ENCODE measurements around the gene UNC5C.

UNC5C gene

GRCh38 chr4:95319169-95319568, 229.6 kb downstream of the UNC5C start:
- no peak overlapping the region for H3K4me3 ChIP-seq (ENCODE audit: low read depth in 1 of 5, low read length in 5 of 5)
- no peak overlapping the region for H3K27ac ChIP-seq (ENCODE audit: low read depth, low read length)
- no peaks in the 10 kb centered on the region for H3K27me3 ChIP-seq (ENCODE audit: control insufficient read depth in 5 of 5, insufficient read depth in 4 of 5, low read length in 5 of 5)
- H3K9me3 ChIP-seq (ENCODE audit: control insufficient read depth in 5 of 5, low read length in 5 of 5), result no peaks in the 10 kb centered on the region
- no peak overlapping the region for H3K9ac ChIP-seq (ENCODE audit: low read length in 5 of 5)
- H3K4me1 ChIP-seq (ENCODE audit: control insufficient read depth in 5 of 5, insufficient read depth in 5 of 5, low read length in 5 of 5), result no peaks in the 10 kb centered on the region
- no peaks in the 10 kb centered on the region for H3K36me3 ChIP-seq (ENCODE audit: control insufficient read depth in 5 of 5, insufficient read depth in 5 of 5, low read length in 5 of 5)

DNA sequence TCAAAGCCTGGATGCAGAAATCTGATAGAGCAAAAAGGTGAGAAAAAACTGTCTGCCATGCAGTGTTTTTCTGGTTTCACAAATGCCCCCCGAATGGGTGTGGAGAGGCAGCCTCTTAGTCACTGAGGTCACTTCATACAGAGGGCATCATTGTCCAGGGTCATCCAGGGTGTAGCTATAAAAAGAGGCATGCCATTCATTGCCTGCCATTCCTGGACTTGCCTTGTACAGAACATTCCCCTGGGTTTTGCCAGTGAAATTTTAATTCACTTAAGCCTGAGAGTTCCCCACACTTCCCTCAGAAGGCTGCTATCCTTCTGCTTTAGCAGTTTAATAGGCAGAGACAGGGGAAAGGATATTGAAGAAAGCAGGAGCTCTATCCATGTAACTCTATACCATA, 230.3 kb downstream of the UNC5C start:
- H3K36me3 ChIP-seq (ENCODE audit: control insufficient read depth in 5 of 5, insufficient read depth in 5 of 5, low read length in 5 of 5), result no peaks in the 10 kb centered on the region
- H3K4me1 ChIP-seq (ENCODE audit: control insufficient read depth in 5 of 5, insufficient read depth in 5 of 5, low read length in 5 of 5), result no peaks in the 10 kb centered on the region
- H3K27me3 ChIP-seq (ENCODE audit: control insufficient read depth in 5 of 5, insufficient read depth in 4 of 5, low read length in 5 of 5), result no peaks in the 10 kb centered on the region
- no peak overlapping the region for H3K4me3 ChIP-seq (ENCODE audit: low read depth in 1 of 5, low read length in 5 of 5)
- no peak overlapping the region for H3K9ac ChIP-seq (ENCODE audit: low read length in 5 of 5)
- H3K9me3 ChIP-seq (ENCODE audit: control insufficient read depth in 5 of 5, low read length in 5 of 5), result no peaks in the 10 kb centered on the region
- H3K27ac ChIP-seq (ENCODE audit: low read depth, low read length), result no peak overlapping the region

DNA sequence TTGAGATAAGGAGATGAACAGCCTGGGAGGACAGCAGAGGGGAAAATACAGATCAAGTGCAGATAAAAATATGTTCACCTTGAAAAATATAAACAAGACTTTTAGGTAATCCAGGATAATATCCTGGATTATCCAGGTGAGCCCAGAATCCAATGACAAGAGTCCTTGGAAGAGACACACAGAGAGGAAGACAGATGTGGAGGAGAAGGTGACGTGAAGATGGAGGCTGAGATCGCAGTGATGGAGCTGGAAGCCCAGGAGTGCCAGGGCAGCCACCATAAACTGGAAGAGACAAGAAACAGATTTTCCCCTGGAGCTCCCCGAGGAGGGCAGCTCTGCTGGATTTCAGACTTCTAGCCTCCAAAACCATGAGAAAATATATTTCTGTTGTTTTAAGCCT, 230.7 kb downstream of the UNC5C start:
- H3K27ac ChIP-seq (ENCODE audit: low read depth, low read length), result no peak overlapping the region
- H3K4me1 ChIP-seq (ENCODE audit: control insufficient read depth in 5 of 5, insufficient read depth in 5 of 5, low read length in 5 of 5), result no peaks in the 10 kb centered on the region
- no peaks in the 10 kb centered on the region for H3K36me3 ChIP-seq (ENCODE audit: control insufficient read depth in 5 of 5, insufficient read depth in 5 of 5, low read length in 5 of 5)
- no peak overlapping the region for H3K4me3 ChIP-seq (ENCODE audit: low read depth in 1 of 5, low read length in 5 of 5)
- no peaks in the 10 kb centered on the region for H3K27me3 ChIP-seq (ENCODE audit: control insufficient read depth in 5 of 5, insufficient read depth in 4 of 5, low read length in 5 of 5)
- H3K9me3 ChIP-seq (ENCODE audit: control insufficient read depth in 5 of 5, low read length in 5 of 5), result no peaks in the 10 kb centered on the region
- no peak overlapping the region for H3K9ac ChIP-seq (ENCODE audit: low read length in 5 of 5)

DNA sequence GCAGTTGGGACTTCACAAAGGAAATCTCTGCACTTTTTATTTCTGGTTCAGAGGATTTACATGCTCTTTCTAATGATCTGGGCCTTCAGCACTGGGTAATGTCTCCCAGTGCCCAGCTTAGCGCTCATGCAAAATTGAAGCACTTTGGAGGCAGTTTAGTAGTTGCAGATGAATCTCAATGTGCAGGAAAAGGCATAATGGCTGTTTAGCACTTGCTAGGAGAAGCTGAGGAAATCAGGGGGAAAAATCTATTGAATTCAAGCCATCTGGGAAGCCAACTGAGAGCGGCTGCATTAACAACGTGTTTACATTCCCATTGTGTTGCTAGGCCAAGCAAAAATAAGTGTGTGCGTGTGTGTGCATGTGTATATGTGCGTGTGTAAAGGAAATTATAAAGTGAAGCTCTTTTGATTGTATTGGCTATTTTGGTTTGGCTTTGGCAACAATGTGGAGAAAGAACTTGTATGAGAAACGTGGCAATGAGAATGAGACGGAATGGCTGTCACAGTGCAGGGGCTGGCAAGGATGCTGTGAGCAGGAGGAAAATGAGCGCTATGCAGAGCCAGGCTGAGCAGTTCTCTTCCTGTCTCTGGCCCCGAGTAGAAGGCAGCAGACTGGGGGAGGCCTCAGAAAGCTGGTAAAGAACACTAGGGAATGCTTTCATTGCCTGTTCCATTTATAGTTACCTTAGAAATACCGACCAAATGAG, 231.5 kb downstream of the UNC5C start:
- no peak overlapping the region for H3K4me3 ChIP-seq (ENCODE audit: low read depth in 1 of 5, low read length in 5 of 5)
- H3K4me1 ChIP-seq (ENCODE audit: control insufficient read depth in 5 of 5, insufficient read depth in 5 of 5, low read length in 5 of 5), result no peaks in the 10 kb centered on the region
- no peak overlapping the region for H3K9ac ChIP-seq (ENCODE audit: low read length in 5 of 5)
- H3K36me3 ChIP-seq (ENCODE audit: control insufficient read depth in 5 of 5, insufficient read depth in 5 of 5, low read length in 5 of 5), result no peaks in the 10 kb centered on the region
- no peaks in the 10 kb centered on the region for H3K9me3 ChIP-seq (ENCODE audit: control insufficient read depth in 5 of 5, low read length in 5 of 5)
- H3K27me3 ChIP-seq (ENCODE audit: control insufficient read depth in 5 of 5, insufficient read depth in 4 of 5, low read length in 5 of 5), result no peaks in the 10 kb centered on the region
- H3K27ac ChIP-seq (ENCODE audit: low read depth, low read length), result no peak overlapping the region

DNA sequence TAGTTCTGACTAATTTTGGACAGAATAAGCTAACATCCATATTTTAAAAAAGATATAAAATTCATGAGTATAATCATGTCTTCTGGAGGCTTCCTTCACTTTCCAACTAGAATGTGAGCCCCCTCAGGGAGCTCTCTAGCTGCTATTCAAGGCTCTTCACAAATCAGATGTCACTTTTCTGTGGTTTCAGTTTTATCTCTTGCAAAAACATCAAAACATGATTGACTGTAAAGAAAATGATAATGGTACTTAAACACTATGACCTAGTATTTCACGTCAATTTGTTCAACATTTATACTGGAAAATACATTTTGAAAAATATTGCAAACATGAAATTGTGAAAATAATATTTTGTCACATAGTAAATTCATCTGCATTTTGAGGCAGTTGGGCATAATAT, 234.2 kb downstream of the UNC5C start:
- Histone ChIP-seq H3K4me3 (ENCODE audit: low read depth in 1 of 5, low read length in 5 of 5) (no peak overlapping the region), H3K27ac (ENCODE audit: low read depth, low read length) (no peak overlapping the region)

DNA sequence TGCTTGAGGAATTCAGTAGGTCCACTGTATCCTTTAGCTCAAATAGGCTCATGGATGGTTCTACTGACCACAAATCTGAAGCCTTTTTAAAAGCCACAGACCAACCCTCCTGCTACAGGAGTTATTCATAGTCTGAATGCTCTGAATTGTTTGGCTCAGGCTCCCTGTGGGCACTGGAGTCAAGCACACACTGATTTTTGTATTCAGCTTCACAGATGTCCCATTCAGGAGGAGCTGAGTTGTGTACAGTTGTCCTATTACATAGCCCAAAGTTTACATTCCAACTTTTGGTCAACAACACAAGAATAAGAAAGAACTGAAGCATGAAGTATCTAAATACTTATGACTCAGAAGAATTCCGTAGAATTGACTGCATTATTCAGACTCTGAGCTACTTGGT, 243.9 kb downstream of the UNC5C start:
- H3K9ac ChIP-seq (ENCODE audit: low read length in 5 of 5), result no peak overlapping the region
- H3K4me1 ChIP-seq (ENCODE audit: control insufficient read depth in 5 of 5, insufficient read depth in 5 of 5, low read length in 5 of 5), result no peaks in the 10 kb centered on the region
- no peaks in the 10 kb centered on the region for H3K9me3 ChIP-seq (ENCODE audit: control insufficient read depth in 5 of 5, low read length in 5 of 5)
- no peaks in the 10 kb centered on the region for H3K36me3 ChIP-seq (ENCODE audit: control insufficient read depth in 5 of 5, insufficient read depth in 5 of 5, low read length in 5 of 5)
- no peak overlapping the region for H3K4me3 ChIP-seq (ENCODE audit: low read depth in 1 of 5, low read length in 5 of 5)
- H3K27ac ChIP-seq (ENCODE audit: low read depth, low read length), result no peak overlapping the region
- H3K27me3 ChIP-seq (ENCODE audit: control insufficient read depth in 5 of 5, insufficient read depth in 4 of 5, low read length in 5 of 5), result no peaks in the 10 kb centered on the region

More for the DNA sequence above, 234.2 kb downstream of the UNC5C start:
- Histone ChIP-seq H3K9me3 (ENCODE audit: control insufficient read depth in 5 of 5, low read length in 5 of 5) (no peaks in the 10 kb centered on the region), H3K4me1 (ENCODE audit: control insufficient read depth in 5 of 5, insufficient read depth in 5 of 5, low read length in 5 of 5) (no peaks in the 10 kb centered on the region), H3K36me3 (ENCODE audit: control insufficient read depth in 5 of 5, insufficient read depth in 5 of 5, low read length in 5 of 5) (no peaks in the 10 kb centered on the region), H3K9ac (ENCODE audit: low read length in 5 of 5) (no peak overlapping the region), H3K27me3 (ENCODE audit: control insufficient read depth in 5 of 5, insufficient read depth in 4 of 5, low read length in 5 of 5) (no peaks in the 10 kb centered on the region)

GRCh38 chr4:95300304-95300703, 248.5 kb downstream of the UNC5C start:
- H3K4me1 ChIP-seq (ENCODE audit: control insufficient read depth in 5 of 5, insufficient read depth in 5 of 5, low read length in 5 of 5), result no peaks in the 10 kb centered on the region
- H3K27me3 ChIP-seq (ENCODE audit: control insufficient read depth in 5 of 5, insufficient read depth in 4 of 5, low read length in 5 of 5), result no peaks in the 10 kb centered on the region
- no peaks in the 10 kb centered on the region for H3K36me3 ChIP-seq (ENCODE audit: control insufficient read depth in 5 of 5, insufficient read depth in 5 of 5, low read length in 5 of 5)
- H3K9ac ChIP-seq (ENCODE audit: low read length in 5 of 5), result no peak overlapping the region
- H3K4me3 ChIP-seq (ENCODE audit: low read depth in 1 of 5, low read length in 5 of 5), result no peak overlapping the region
- H3K27ac ChIP-seq (ENCODE audit: low read depth, low read length), result no peak overlapping the region
- peaks cover 0 to 8% (median 0%) of the 10 kb centered on the region in 5 donors for H3K9me3 ChIP-seq (ENCODE audit: control insufficient read depth in 5 of 5, low read length in 5 of 5)

DNA sequence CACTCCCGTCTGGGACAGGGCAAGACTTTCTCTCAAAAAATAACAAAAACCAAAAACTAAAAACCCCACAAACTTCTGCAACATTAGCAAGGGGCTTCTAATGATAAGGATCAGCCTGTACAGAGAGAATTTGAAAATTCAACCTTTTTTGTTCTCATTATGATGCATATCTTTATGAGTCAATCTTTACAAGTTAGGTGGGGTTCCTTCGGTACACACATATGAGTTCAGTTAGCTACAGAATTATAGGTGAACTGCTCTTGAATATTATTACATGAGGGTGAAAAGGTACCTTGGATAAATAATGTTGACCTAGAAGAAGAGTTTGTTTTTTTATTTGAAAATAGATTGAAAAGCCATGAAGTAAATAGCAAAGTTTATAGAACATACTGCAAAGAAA, 252.7 kb downstream of the UNC5C start:
- no peak overlapping the region for H3K4me3 ChIP-seq (ENCODE audit: low read depth in 1 of 5, low read length in 5 of 5)
- no peak overlapping the region for H3K9ac ChIP-seq (ENCODE audit: low read length in 5 of 5)
- H3K9me3 ChIP-seq (ENCODE audit: control insufficient read depth in 5 of 5, low read length in 5 of 5), result peaks cover 0 to 8% (median 0%) of the 10 kb centered on the region in 5 donors
- no peaks in the 10 kb centered on the region for H3K27me3 ChIP-seq (ENCODE audit: control insufficient read depth in 5 of 5, insufficient read depth in 4 of 5, low read length in 5 of 5)
- no peak overlapping the region for H3K27ac ChIP-seq (ENCODE audit: low read depth, low read length)
- H3K4me1 ChIP-seq (ENCODE audit: control insufficient read depth in 5 of 5, insufficient read depth in 5 of 5, low read length in 5 of 5), result no peaks in the 10 kb centered on the region
- H3K36me3 ChIP-seq (ENCODE audit: control insufficient read depth in 5 of 5, insufficient read depth in 5 of 5, low read length in 5 of 5), result no peaks in the 10 kb centered on the region

DNA sequence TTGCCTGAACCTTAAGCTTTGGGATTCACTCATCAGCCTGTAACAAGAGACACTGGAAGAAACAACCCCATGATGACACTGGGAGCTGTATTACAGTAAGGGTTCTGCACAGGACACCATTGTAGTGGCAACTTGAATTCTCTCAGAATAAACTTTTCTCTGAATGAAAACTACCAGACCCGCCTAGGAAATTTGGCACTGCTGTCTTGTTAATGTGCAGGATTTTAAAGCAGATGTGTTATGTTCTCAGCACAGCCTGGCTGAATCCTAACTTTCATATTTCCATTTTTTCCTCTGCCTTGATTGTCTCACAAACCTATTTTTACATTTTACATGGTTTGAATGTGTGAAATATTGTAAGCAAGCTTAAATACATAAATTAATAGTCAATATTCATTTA, 253.6 kb downstream of the UNC5C start:
- H3K4me1 ChIP-seq (ENCODE audit: control insufficient read depth in 5 of 5, insufficient read depth in 5 of 5, low read length in 5 of 5), result no peaks in the 10 kb centered on the region
- H3K27me3 ChIP-seq (ENCODE audit: control insufficient read depth in 5 of 5, insufficient read depth in 4 of 5, low read length in 5 of 5), result no peaks in the 10 kb centered on the region
- H3K36me3 ChIP-seq (ENCODE audit: control insufficient read depth in 5 of 5, insufficient read depth in 5 of 5, low read length in 5 of 5), result no peaks in the 10 kb centered on the region
- H3K9me3 ChIP-seq (ENCODE audit: control insufficient read depth in 5 of 5, low read length in 5 of 5), result peaks cover 0 to 8% (median 0%) of the 10 kb centered on the region in 5 donors
- H3K27ac ChIP-seq (ENCODE audit: low read depth, low read length), result no peak overlapping the region
- no peak overlapping the region for H3K4me3 ChIP-seq (ENCODE audit: low read depth in 1 of 5, low read length in 5 of 5)
- no peak overlapping the region for H3K9ac ChIP-seq (ENCODE audit: low read length in 5 of 5)

DNA sequence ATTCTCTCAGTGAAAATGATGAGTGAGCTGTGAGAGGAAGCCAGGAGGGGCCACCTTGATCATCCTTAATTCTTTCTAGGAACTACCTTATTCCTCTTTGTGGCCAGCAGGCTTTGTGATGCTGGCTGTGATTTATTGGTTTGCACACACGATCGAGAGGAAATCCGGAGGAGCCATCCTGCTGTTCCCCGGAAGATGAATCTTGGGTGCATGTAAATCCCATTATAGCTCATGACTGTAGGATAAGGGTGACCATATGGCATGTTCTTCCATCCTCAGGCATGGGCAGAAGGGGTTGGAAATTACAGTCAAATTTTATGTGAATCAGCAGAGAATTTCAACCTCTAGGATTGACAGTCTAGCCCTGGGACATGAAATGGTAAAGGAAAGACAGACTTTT, 254.5 kb downstream of the UNC5C start:
- Histone ChIP-seq H3K27ac (ENCODE audit: low read depth, low read length) (no peak overlapping the region), H3K36me3 (ENCODE audit: control insufficient read depth in 5 of 5, insufficient read depth in 5 of 5, low read length in 5 of 5) (no peaks in the 10 kb centered on the region), H3K27me3 (ENCODE audit: control insufficient read depth in 5 of 5, insufficient read depth in 4 of 5, low read length in 5 of 5) (no peaks in the 10 kb centered on the region), H3K4me1 (ENCODE audit: control insufficient read depth in 5 of 5, insufficient read depth in 5 of 5, low read length in 5 of 5) (no peaks in the 10 kb centered on the region), H3K4me3 (ENCODE audit: low read depth in 1 of 5, low read length in 5 of 5) (no peak overlapping the region), H3K9me3 (ENCODE audit: control insufficient read depth in 5 of 5, low read length in 5 of 5) (peaks cover 0 to 7% (median 0%) of the 10 kb centered on the region in 5 donors), H3K9ac (ENCODE audit: low read length in 5 of 5) (no peak overlapping the region)

All from subcutaneous abdominal adipose tissue (tissue), 5 donors.